ENCODE results near the gene SHLD2.
"Not testable (repeated sequence)": the region's sequence is repeated elsewhere in the genome, so short reads cannot be mapped to it uniquely, and the experiment has no call there.

SHLD2 gene

GRCh38 chr10:87234854-87235253 is 139.8 kb downstream of the SHLD2 start:
- H3K4me3 ChIP-seq (ENCODE audit: low read length); H3K36me3 ChIP-seq (ENCODE audit: control insufficient read depth, low read depth, low read length); H3K27me3 ChIP-seq (ENCODE audit: control insufficient read depth, insufficient read depth, low read length); H3K9ac ChIP-seq (ENCODE audit: low read length); H3K27ac ChIP-seq (ENCODE audit: low read length); H3K4me1 ChIP-seq (ENCODE audit: control insufficient read depth, low read depth, low read length); H3K9me3 ChIP-seq (ENCODE audit: control insufficient read depth, low read depth, low read length): not testable (repeated sequence)

GRCh38 chr10:87237244-87237643 is 142.2 kb downstream of the SHLD2 start:
- not testable (repeated sequence) for H3K4me3 ChIP-seq (ENCODE audit: low read length); H3K9me3 ChIP-seq (ENCODE audit: control insufficient read depth, low read depth, low read length); H3K36me3 ChIP-seq (ENCODE audit: control insufficient read depth, low read depth, low read length); H3K4me1 ChIP-seq (ENCODE audit: control insufficient read depth, low read depth, low read length); H3K27ac ChIP-seq (ENCODE audit: low read length); H3K27me3 ChIP-seq (ENCODE audit: control insufficient read depth, insufficient read depth, low read length); H3K9ac ChIP-seq (ENCODE audit: low read length)

DNA sequence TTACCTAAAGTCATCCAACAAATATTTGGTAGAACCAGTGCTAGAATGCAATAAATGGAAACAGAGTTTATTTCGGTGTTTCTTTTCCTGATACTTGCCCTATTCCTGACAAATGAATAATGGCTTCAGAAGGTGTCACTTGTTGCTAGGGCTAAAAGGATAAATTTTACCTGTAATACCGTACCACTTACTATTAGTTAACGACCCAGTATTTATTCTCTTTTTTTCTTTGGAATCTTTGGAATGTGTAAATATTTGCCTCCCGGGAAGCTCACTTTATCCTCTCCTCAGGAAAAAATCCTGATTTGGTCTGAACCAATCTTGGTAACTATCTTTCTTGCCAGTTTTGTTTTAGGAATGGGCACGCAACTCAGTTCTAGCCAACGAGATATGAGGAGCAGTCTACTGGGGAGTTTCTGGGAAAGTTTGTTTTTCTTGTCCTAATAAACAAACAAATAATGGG is 144.4 kb downstream of the SHLD2 start:
- H3K4me3 ChIP-seq (ENCODE audit: low read length); H3K4me1 ChIP-seq (ENCODE audit: control insufficient read depth, low read depth, low read length); H3K9ac ChIP-seq (ENCODE audit: low read length); H3K27me3 ChIP-seq (ENCODE audit: control insufficient read depth, insufficient read depth, low read length); H3K36me3 ChIP-seq (ENCODE audit: control insufficient read depth, low read depth, low read length); H3K27ac ChIP-seq (ENCODE audit: low read length); H3K9me3 ChIP-seq (ENCODE audit: control insufficient read depth, low read depth, low read length): not testable (repeated sequence)

All from iPS-18a (cell line).